ENCODE results near the gene SYNPO2. TPM values are rescaled to one million over a fixed set of nuclear protein-coding genes. Genes with fewer than 3 reads are reported as not detected.

The SYNPO2 gene
- total RNA-seq, 2 donors from 2014 or later = 9.5 to 266 TPM

DNA sequence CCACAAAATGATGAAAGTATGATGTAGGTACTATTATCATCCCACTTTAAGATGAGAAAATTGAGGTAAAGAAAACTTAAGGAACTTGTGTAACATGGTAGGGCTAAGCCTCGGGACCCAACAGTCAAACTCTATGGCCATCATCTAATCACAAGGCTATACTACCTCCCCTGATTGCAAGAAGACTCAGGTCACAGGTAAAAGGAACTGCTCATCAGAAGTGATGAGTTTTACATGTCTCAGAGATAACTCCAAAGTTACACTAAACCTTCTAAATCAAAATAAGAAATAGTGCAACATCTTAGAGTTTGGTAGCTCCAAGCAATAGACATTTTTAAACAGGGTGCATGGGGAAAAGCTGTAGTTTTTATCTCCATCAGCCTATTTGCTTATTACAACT, 150.5 kb downstream of the SYNPO2 start:
- Histone ChIP-seq H3K27me3 (no peaks in the 10 kb centered on the region), H3K36me3 (no peaks in the 10 kb centered on the region), H3K4me1 (no peaks in the 10 kb centered on the region), H3K27ac (no peak overlapping the region), H3K4me3 (no peak overlapping the region), H3K9me3 (no peaks in the 10 kb centered on the region), H3K9ac (ENCODE audit: low read depth in 2 of 2, low read length in 2 of 2) (no peak overlapping the region)
- no peak for DNase-seq
- intact Hi-C loops (cut with DNase I) = no loop called here
- TF ChIP-seq, protein P1, sequence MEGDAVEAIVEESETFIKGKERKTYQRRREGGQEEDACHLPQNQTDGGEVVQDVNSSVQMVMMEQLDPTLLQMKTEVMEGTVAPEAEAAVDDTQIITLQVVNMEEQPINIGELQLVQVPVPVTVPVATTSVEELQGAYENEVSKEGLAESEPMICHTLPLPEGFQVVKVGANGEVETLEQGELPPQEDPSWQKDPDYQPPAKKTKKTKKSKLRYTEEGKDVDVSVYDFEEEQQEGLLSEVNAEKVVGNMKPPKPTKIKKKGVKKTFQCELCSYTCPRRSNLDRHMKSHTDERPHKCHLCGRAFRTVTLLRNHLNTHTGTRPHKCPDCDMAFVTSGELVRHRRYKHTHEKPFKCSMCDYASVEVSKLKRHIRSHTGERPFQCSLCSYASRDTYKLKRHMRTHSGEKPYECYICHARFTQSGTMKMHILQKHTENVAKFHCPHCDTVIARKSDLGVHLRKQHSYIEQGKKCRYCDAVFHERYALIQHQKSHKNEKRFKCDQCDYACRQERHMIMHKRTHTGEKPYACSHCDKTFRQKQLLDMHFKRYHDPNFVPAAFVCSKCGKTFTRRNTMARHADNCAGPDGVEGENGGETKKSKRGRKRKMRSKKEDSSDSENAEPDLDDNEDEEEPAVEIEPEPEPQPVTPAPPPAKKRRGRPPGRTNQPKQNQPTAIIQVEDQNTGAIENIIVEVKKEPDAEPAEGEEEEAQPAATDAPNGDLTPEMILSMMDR (IDR thresholded peaks at IDR 0.05) = no peak

DNA sequence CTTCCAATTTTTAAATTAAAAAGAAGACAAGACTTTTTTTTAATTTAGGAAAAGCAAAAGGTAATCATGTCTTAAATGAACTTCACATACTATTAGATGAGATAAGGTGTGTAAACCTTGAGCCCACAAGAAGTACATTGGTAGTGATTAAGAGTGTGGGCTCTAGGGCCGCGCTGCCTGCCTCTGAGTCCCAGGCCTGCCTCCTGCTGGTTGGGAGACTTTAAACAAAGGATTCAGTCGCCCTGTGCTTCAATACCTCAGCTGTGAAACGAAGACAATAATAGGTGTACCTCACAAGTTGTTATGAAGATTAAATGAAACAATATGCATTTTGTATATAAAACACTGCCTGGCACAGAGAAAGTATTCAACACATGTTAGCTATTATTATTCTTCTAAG, 151.1 kb downstream of the SYNPO2 start:
- Histone ChIP-seq H3K9ac (ENCODE audit: low read depth in 2 of 2, low read length in 2 of 2) (no peak overlapping the region), H3K27ac (no peak overlapping the region), H3K27me3 (no peaks in the 10 kb centered on the region), H3K4me3 (no peak overlapping the region), H3K4me1 (no peaks in the 10 kb centered on the region), H3K9me3 (no peaks in the 10 kb centered on the region), H3K36me3 (no peaks in the 10 kb centered on the region)
- intact Hi-C loops (cut with DNase I) = loop anchor here (5.0 kb wide), 2 partner anchors 173 to 243 kb away; partner anchors contain the start of gene USP53
- no peak for DNase-seq
- TF ChIP-seq, protein P1 (IDR thresholded peaks at IDR 0.05) = no peak

DNA sequence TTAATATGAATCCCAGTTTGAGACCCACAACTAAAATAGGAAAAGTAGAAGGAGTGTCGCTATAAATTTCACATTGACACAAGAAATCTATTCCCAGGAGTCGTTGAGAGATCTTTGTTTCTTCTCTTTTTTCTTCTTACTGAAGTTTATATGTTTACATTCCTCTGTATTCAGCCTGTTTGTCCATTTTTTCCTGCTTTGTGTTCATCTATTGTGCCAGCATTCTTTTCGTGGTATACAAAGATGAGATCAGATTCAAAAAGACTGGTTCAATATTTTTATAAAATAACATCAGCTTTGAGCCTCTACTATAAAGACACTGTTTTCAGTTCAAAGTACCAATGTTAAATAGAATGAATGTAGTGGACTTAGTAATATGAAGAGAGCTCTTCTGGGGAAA, 151.6 kb downstream of the SYNPO2 start:
- no peak overlapping the region for H3K4me3 ChIP-seq
- no peaks in the 10 kb centered on the region for H3K27me3 ChIP-seq
- H3K9ac ChIP-seq (ENCODE audit: low read depth in 2 of 2, low read length in 2 of 2) = no peak overlapping the region
- intact Hi-C loops (cut with DNase I) = loop anchor here (5.0 kb wide), 2 partner anchors 172 to 242 kb away; partner anchors contain the start of gene USP53
- no peaks in the 10 kb centered on the region for H3K4me1 ChIP-seq
- H3K27ac ChIP-seq = peak overlapping the region; percentile 40
- TF ChIP-seq, protein P1 (IDR thresholded peaks at IDR 0.05) = no peak
- no peaks in the 10 kb centered on the region for H3K9me3 ChIP-seq
- no peaks in the 10 kb centered on the region for H3K36me3 ChIP-seq
- DNase-seq = no peak

DNA sequence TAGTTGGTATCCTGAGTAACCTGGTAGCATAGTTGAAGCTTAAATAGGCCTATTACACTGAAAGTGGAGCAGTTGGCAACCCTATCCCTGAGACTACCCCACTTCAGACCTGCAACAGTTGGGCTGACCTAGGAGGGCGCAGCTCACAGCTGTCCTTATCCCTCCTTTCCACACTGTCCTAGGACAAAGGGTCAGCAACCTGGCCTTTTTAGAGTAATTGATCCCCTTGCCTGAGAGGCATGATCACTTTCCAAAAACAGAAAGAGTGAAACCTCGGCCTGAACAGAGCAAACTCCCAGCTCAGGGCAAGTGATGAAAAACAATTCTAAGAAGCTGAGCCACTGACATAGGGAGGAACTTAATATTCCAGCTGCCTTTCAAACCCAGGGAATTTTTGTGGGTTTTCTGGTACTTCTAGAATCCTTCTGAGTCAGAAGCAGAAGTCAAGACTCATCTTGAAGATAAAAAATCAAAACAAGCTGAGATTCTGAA, 152.1 kb downstream of the SYNPO2 start:
- no peaks in the 10 kb centered on the region for H3K9me3 ChIP-seq
- peak overlapping the region; percentile 40 for H3K27ac ChIP-seq
- no peak overlapping the region for H3K4me3 ChIP-seq
- H3K36me3 ChIP-seq = no peaks in the 10 kb centered on the region
- no peak overlapping the region for H3K9ac ChIP-seq (ENCODE audit: low read depth in 2 of 2, low read length in 2 of 2)
- TF ChIP-seq, protein P1 (IDR thresholded peaks at IDR 0.05) = no peak
- intact Hi-C loops (cut with DNase I) = loop anchor here (5.0 kb wide), 2 partner anchors 172 to 242 kb away; partner anchors contain the start of gene USP53
- no peaks in the 10 kb centered on the region for H3K27me3 ChIP-seq
- no peak for DNase-seq
- H3K4me1 ChIP-seq = no peaks in the 10 kb centered on the region

DNA sequence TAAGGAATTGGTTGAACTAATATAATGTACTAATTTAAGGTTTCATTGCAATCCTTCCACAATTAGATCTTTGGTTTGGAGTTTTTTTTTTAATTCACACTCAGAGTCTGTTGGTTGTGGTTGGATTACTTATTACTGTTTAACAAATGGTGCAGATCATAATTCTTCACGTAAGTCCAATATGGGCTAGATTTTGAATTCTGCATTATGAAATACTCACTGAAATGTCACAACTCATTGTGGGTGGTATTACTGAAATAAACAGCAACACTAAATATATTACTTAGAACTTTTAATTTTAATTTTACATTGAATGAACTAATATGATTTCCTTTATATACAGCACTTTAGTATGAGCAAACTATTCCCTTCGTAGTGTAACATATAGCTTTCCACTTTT, 152.7 kb downstream of the SYNPO2 start:
- no peaks in the 10 kb centered on the region for H3K9me3 ChIP-seq
- no peak overlapping the region for H3K9ac ChIP-seq (ENCODE audit: low read depth in 2 of 2, low read length in 2 of 2)
- H3K27me3 ChIP-seq = no peaks in the 10 kb centered on the region
- no peak overlapping the region for H3K27ac ChIP-seq
- no peak for DNase-seq
- intact Hi-C loops (cut with DNase I) = loop anchor here (5.0 kb wide), 2 partner anchors 171 to 241 kb away; partner anchors contain the start of gene USP53
- H3K4me1 ChIP-seq = no peaks in the 10 kb centered on the region
- no peak overlapping the region for H3K4me3 ChIP-seq
- H3K36me3 ChIP-seq = no peaks in the 10 kb centered on the region
- TF ChIP-seq, protein P1 (IDR thresholded peaks at IDR 0.05) = no peak

All from colonic mucosa (tissue), 4 donors.